ENCODE data around the gene NKX2-2. TPM values are rescaled to one million over a fixed set of nuclear protein-coding genes. Genes with fewer than 3 reads are reported as not detected.

NKX2-2 gene
- total RNA-seq, 1 experiment from 2014 or later: not detected

Other genes starting within 250 kb of the NKX2-2 start
- 99.6 and 125 TPM in 2 replicates for gene XRN2, start 210.7 kb downstream of the NKX2-2 start, total RNA-seq (2014; rRNA removed)
- not detected in 2 replicates for gene NKX2-4, start 116.5 kb downstream of the NKX2-2 start, total RNA-seq (2014; rRNA removed)
- gene PAX1, start 191.6 kb upstream of the NKX2-2 start, total RNA-seq (2014; rRNA removed): not detected in 2 replicates

Data from LHCN-M2 (cell line).